SK-N-SH (cell line): Measurements from ENCODE around the gene PRSS56. TPM values are rescaled to one million over a fixed set of nuclear protein-coding genes. Genes with fewer than 3 reads are reported as not detected.

Source experiments
- CTCF ChIA-PET: fragments of 300-600, 350-600 bp; formaldehyde crosslinking; extraction: SDS; loops from one replicate; lab custom pipeline; 2021; lab: Yijun Ruan, JAX
- POLR2A ChIA-PET: fragments of 350-600 bp; sonication (Branson Sonifier 250); formaldehyde crosslinking; extraction: SDS; loops from one replicate; lab custom pipeline; 2020; ENCODE audit warnings: antibody characterized with exemption, inconsistent platforms; lab: Yijun Ruan, JAX
- DNase-seq: peaks from one replicate; pipeline ENCODE4 v3.0.0; 2012
- H2AFZ ChIP-seq: fragments of 200-600 bp; sonication (generic); 2 replicates; pipeline ENCODE4 v1.8.1; 2016; ENCODE audit warnings: antibody characterized with exemption, mild to moderate bottlenecking, low read depth
- H3F3A ChIP-seq: fragments of 200-600 bp; sonication (generic); replicated peaks from 2 replicates; pipeline ENCODE3; 2016; ENCODE audit warnings: antibody characterized with exemption, mild to moderate bottlenecking; ENCODE audit not compliant: insufficient read depth
- H3K27ac ChIP-seq, 2 experiments: fragments of 200-500 bp in 1 of 2; fragments of 200-600 bp in 1 of 2; sonication (Bioruptor generic) in 1 of 2; sonication (generic), shearing (Covaris generic) in 1 of 2; 2 replicates each; pipeline versions ENCODE4 v1.5.1 to v1.6.1; 2014 to 2016; ENCODE audit warnings: low read depth in 2 of 2, inconsistent platforms in 1 of 2, low read length in 1 of 2, mild to moderate bottlenecking in 1 of 2, mixed read lengths in 1 of 2
- H3K27me3 ChIP-seq: fragments of 200-600 bp; sonication (generic), shearing (Covaris generic); 2 replicates; pipeline ENCODE4 v1.6.1; 2016; ENCODE audit warnings: mixed run types; ENCODE audit not compliant: insufficient read depth
- H3K36me3 ChIP-seq, 2 experiments: fragments of 200-500 bp in 1 of 2; fragments of 200-600 bp in 1 of 2; sonication (Bioruptor generic) in 1 of 2; sonication (generic) in 1 of 2; replicated peaks in 1 of 2; 2 replicates each; pipeline versions ENCODE3 to v1.5.1; 2014 to 2016; ENCODE audit warnings: low read length in 1 of 2, mild to moderate bottlenecking in 1 of 2; ENCODE audit not compliant: insufficient read depth in 2 of 2, control insufficient read depth in 1 of 2
- H3K4me1 ChIP-seq, 2 experiments: fragments of 200-500 bp in 1 of 2; fragments of 200-600 bp in 1 of 2; sonication (Bioruptor generic) in 1 of 2; sonication (generic), shearing (Covaris generic) in 1 of 2; 2 replicates each; pipeline versions ENCODE4 v1.5.1 to v1.6.1; 2014 to 2016; ENCODE audit warnings: low read depth in 1 of 2, low read length in 1 of 2, mixed run types in 1 of 2; ENCODE audit not compliant: insufficient read depth in 2 of 2, control insufficient read depth in 1 of 2
- H3K4me2 ChIP-seq: fragments of 200-600 bp; sonication (generic), shearing (Covaris generic); 2 replicates; pipeline ENCODE4 v1.6.1; 2017; ENCODE audit warnings: mixed run types
- H3K4me3 ChIP-seq, 2 experiments: fragments of 200-500 bp in 1 of 2; fragments of 200-600 bp in 1 of 2; sonication (Bioruptor generic) in 1 of 2; sonication (generic), shearing (Covaris generic) in 1 of 2; 2 replicates each; pipeline versions ENCODE4 v1.5.1 to v1.8.1; 2014 to 2016; ENCODE audit warnings: low read depth in 2 of 2, inconsistent platforms in 1 of 2, low read length in 1 of 2, mild to moderate bottlenecking in 1 of 2, mixed read lengths in 1 of 2, moderate library complexity in 1 of 2
- H3K79me2 ChIP-seq: fragments of 200-600 bp; sonication (generic); 2 replicates; pipeline ENCODE4 v1.8.1; 2017; ENCODE audit warnings: mild to moderate bottlenecking; ENCODE audit not compliant: insufficient read depth
- H3K9ac ChIP-seq: fragments of 200-600 bp; sonication (generic); 2 replicates; pipeline ENCODE4 v1.6.1; 2017; ENCODE audit warnings: mixed run types
- H3K9me2 ChIP-seq: fragments of 200-600 bp; sonication (generic); 2 replicates; pipeline ENCODE4 v1.6.1; 2017; ENCODE audit warnings: mixed run types
- H3K9me3 ChIP-seq: fragments of 200-600 bp; sonication (generic); 2 replicates; pipeline ENCODE4 v1.6.1; 2017; ENCODE audit warnings: mixed run types, mild to moderate bottlenecking, moderate library complexity
- H4K20me1 ChIP-seq: fragments of 200-600 bp; sonication (generic); 2 replicates; pipeline ENCODE4 v1.6.1; 2017; ENCODE audit warnings: mild to moderate bottlenecking, mixed run types; ENCODE audit not compliant: insufficient read depth
- CTCF ChIP-seq: fragments of 200-600 bp; sonication (generic); IDR thresholded peaks from 2 replicates; pipeline ENCODE4 v1.6.1; 2017; ENCODE audit warnings: antibody characterized with exemption, mild to moderate bottlenecking, moderate library complexity
- ELF1 ChIP-seq: IDR thresholded peaks from 2 replicates; pipeline ENCODE4 v1.4.0; 2012
- EZH2phosphoT487 ChIP-seq: fragments of 200-600 bp; sonication (generic); IDR thresholded peaks from 2 replicates; pipeline ENCODE4 v1.6.1; 2017; ENCODE audit warnings: low read depth, mixed run types, mild to moderate bottlenecking, antibody characterized with exemption, moderate library complexity, borderline replicate concordance
- GABPA ChIP-seq: IDR thresholded peaks from 2 replicates; pipeline ENCODE4 v1.4.0; 2012; ENCODE audit warnings: low read depth, mild to moderate bottlenecking
- JUND ChIP-seq: IDR thresholded peaks from 2 replicates; pipeline ENCODE4 v1.4.0; 2012
- MEF2A ChIP-seq: IDR thresholded peaks from 2 replicates; pipeline ENCODE4 v1.4.0; 2012; ENCODE audit warnings: low read depth, borderline replicate concordance
- MXI1 ChIP-seq: IDR thresholded peaks from 2 replicates; pipeline ENCODE4 v1.6.1; 2012; ENCODE audit warnings: mild to moderate bottlenecking, low read depth, low read length, improper control_type of control experiment
- POLR2AphosphoS5 ChIP-seq: IDR thresholded peaks from 2 replicates; pipeline ENCODE4 v1.6.1; 2012; ENCODE audit warnings: low read depth, low read length
- RAD21 ChIP-seq: IDR thresholded peaks from 2 replicates; pipeline ENCODE4 v1.6.1; 2012; ENCODE audit warnings: mild to moderate bottlenecking, low read length
- RCOR1 ChIP-seq: fragments of 150-350 bp; IDR thresholded peaks from 2 replicates; pipeline ENCODE4 v1.6.1; 2017; ENCODE audit warnings: antibody characterized with exemption, low read length
- SIN3A ChIP-seq: IDR thresholded peaks from 2 replicates; pipeline ENCODE4 v1.6.1; 2012; ENCODE audit warnings: low read depth, mild to moderate bottlenecking, low read length, moderate library complexity, borderline replicate concordance
- TAF1 ChIP-seq: IDR thresholded peaks from 2 replicates; pipeline ENCODE4 v1.6.1; 2012; ENCODE audit warnings: low read depth, mild to moderate bottlenecking, low read length, moderate library complexity, borderline replicate concordance
- TEAD4 ChIP-seq: IDR thresholded peaks from 2 replicates; pipeline ENCODE4 v1.4.0; 2012; ENCODE audit warnings: mild to moderate bottlenecking, borderline replicate concordance; ENCODE audit not compliant: insufficient read depth
- USF2 ChIP-seq: fragments of 150-350 bp; IDR thresholded peaks from 2 replicates; pipeline ENCODE4 v1.6.1; 2017; ENCODE audit warnings: antibody characterized with exemption, low read length, low read depth, borderline replicate concordance
- YY1 ChIP-seq: IDR thresholded peaks from 2 replicates; pipeline ENCODE4 v1.4.0; 2012; ENCODE audit warnings: low read depth, mild to moderate bottlenecking
- WGBS: methylation state at CpG from one replicate; pipeline ENCODE4 v1.1.6; 2017; ENCODE audit warnings: low lambda C conversion rate; 5-methylcytosine and 5-hydroxymethylcytosine counted together
- polyA plus RNA-seq, 3 experiments: library from polyadenylated mRNA; depleted of rRNA; stranded (reverse); fragments of >200 nt; gene quantifications; 2 replicates each; pipeline ENCODE4 v1.2.3, GENCODE V29; 2012
- TF ChIP-seq, protein P1 (sequence below): IDR thresholded peaks from 2 replicates; pipeline ENCODE4; 2012
- TF ChIP-seq, protein P2 (sequence below): IDR thresholded peaks from 2 replicates; pipeline ENCODE4 v1.4.0; 2012; ENCODE audit warnings: low read depth
- TF ChIP-seq, protein P3 (sequence below): IDR thresholded peaks from 2 replicates; pipeline ENCODE4 v1.6.1; 2012; ENCODE audit warnings: mild to moderate bottlenecking, low read depth, low read length, moderate library complexity
- TF ChIP-seq, protein P4 (sequence below): fragments of 150-350 bp; IDR thresholded peaks from 2 replicates; pipeline ENCODE4 v1.6.1; 2016; ENCODE audit warnings: mild to moderate bottlenecking, low read depth, low read length

The PRSS56 gene
- polyA plus RNA-seq, 1 of the 3 experiments (the other 2 are of a cell fraction): not detected

- H3K9me2 ChIP-seq: no peaks in the 10 kb centered on the region
- H3K4me1 ChIP-seq: peaks cover 5 to 9% of the 10 kb centered on the region in 2 experiments; a peak in 2 of 4 replicates
- peak overlapping the region; percentile 99 for H3K4me2 ChIP-seq
- POLR2A ChIA-PET: interaction anchor here (0.6 to 1.4 kb wide), 4 partner anchors 10 to 328 kb away, joined by 3 to 5 read pairs (median 3); partner anchors contain the start of gene CHRNG
- TF ChIP-seq, protein P1, sequence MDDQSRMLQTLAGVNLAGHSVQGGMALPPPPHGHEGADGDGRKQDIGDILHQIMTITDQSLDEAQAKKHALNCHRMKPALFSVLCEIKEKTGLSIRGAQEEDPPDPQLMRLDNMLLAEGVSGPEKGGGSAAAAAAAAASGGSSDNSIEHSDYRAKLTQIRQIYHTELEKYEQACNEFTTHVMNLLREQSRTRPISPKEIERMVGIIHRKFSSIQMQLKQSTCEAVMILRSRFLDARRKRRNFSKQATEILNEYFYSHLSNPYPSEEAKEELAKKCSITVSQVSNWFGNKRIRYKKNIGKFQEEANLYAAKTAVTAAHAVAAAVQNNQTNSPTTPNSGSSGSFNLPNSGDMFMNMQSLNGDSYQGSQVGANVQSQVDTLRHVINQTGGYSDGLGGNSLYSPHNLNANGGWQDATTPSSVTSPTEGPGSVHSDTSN: no peak
- TF ChIP-seq, all 33 proteins: peak for 0
- peak overlapping the region; percentile 93; the same call in 1 of the 2 replicates for H2AFZ ChIP-seq
- H3F3A ChIP-seq: no peaks in the 10 kb centered on the region
- peak overlapping the region; percentile 98 for H3K9ac ChIP-seq
- H3K79me2 ChIP-seq: peaks cover 87% of the 10 kb centered on the region
- H3K4me3 ChIP-seq: peak overlapping the region; percentile 84 to 91
- no peaks in the 10 kb centered on the region for H3K27me3 ChIP-seq
- WGBS: 4% methylated on average over 7 of the region's 7 CpGs
- peaks cover 30 to 39% of the 10 kb centered on the region in 2 experiments for H3K36me3 ChIP-seq
- peak overlapping the region; percentile 96 for H3K27ac ChIP-seq
- H3K9me3 ChIP-seq: no peaks in the 10 kb centered on the region
- no peak for DNase-seq
- H4K20me1 ChIP-seq: peaks cover 38% of the 10 kb centered on the region
- CTCF ChIA-PET: interaction anchor here (1.4 kb wide), 1 partner anchor 29 kb away, joined by 6 read pairs; no protein-coding TSS in a partner anchor
Observed at GRCh38 chr2:232551250-232551638, 31.1 kb downstream of the PRSS56 start.

GRCh38 chr2:232551776-232552175, 31.6 kb downstream of the PRSS56 start:
- Histone ChIP-seq H3K36me3 (peaks cover 35 to 44% of the 10 kb centered on the region in 2 experiments), H3K4me2 (peak overlapping the region; percentile 99), H3K9me2 (no peaks in the 10 kb centered on the region), H3K79me2 (peaks cover 87% of the 10 kb centered on the region), H3K4me3 (peak overlapping the region; percentile 84 to 91), H3K27me3 (no peaks in the 10 kb centered on the region), H2AFZ (no peak overlapping the region), H3K9me3 (no peaks in the 10 kb centered on the region), H3K9ac (peak overlapping the region; percentile 98), H3F3A (no peaks in the 10 kb centered on the region), H4K20me1 (peaks cover 42% of the 10 kb centered on the region), H3K27ac (peak overlapping the region in 1 of 2 experiments; percentile 96; a peak in 2 of 4 replicates), H3K4me1 (peaks cover 5 to 9% of the 10 kb centered on the region in 2 experiments; a peak in 2 of 4 replicates)
- ChIA-PET POLR2A (no interaction called here), CTCF (no interaction called here)
- DNase-seq: no peak
- 97% methylated on average over 4 of the region's 4 CpGs for WGBS
- TF ChIP-seq EZH2phosphoT487 (no peak), USF2 (no peak), JUND (no peak), GABPA (no peak), RCOR1 (no peak), TAF1 (no peak), POLR2AphosphoS5 (no peak), ELF1 (no peak), SIN3A (no peak), MXI1 (no peak), CTCF (no peak), RAD21 (no peak), TEAD4 (no peak), MEF2A (no peak), YY1 (no peak)
- TF ChIP-seq, protein P2, sequence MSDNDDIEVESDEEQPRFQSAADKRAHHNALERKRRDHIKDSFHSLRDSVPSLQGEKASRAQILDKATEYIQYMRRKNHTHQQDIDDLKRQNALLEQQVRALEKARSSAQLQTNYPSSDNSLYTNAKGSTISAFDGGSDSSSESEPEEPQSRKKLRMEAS: no peak
- TF ChIP-seq, protein P3, sequence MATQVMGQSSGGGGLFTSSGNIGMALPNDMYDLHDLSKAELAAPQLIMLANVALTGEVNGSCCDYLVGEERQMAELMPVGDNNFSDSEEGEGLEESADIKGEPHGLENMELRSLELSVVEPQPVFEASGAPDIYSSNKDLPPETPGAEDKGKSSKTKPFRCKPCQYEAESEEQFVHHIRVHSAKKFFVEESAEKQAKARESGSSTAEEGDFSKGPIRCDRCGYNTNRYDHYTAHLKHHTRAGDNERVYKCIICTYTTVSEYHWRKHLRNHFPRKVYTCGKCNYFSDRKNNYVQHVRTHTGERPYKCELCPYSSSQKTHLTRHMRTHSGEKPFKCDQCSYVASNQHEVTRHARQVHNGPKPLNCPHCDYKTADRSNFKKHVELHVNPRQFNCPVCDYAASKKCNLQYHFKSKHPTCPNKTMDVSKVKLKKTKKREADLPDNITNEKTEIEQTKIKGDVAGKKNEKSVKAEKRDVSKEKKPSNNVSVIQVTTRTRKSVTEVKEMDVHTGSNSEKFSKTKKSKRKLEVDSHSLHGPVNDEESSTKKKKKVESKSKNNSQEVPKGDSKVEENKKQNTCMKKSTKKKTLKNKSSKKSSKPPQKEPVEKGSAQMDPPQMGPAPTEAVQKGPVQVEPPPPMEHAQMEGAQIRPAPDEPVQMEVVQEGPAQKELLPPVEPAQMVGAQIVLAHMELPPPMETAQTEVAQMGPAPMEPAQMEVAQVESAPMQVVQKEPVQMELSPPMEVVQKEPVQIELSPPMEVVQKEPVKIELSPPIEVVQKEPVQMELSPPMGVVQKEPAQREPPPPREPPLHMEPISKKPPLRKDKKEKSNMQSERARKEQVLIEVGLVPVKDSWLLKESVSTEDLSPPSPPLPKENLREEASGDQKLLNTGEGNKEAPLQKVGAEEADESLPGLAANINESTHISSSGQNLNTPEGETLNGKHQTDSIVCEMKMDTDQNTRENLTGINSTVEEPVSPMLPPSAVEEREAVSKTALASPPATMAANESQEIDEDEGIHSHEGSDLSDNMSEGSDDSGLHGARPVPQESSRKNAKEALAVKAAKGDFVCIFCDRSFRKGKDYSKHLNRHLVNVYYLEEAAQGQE: no peak
- TF ChIP-seq, protein P4, sequence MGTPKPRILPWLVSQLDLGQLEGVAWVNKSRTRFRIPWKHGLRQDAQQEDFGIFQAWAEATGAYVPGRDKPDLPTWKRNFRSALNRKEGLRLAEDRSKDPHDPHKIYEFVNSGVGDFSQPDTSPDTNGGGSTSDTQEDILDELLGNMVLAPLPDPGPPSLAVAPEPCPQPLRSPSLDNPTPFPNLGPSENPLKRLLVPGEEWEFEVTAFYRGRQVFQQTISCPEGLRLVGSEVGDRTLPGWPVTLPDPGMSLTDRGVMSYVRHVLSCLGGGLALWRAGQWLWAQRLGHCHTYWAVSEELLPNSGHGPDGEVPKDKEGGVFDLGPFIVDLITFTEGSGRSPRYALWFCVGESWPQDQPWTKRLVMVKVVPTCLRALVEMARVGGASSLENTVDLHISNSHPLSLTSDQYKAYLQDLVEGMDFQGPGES: no peak
